Stomach smooth muscle (tissue), 2 donors: ENCODE results near the gene MRPS7.
"Not testable (repeated sequence)": the region's sequence is repeated elsewhere in the genome, so short reads cannot be mapped to it uniquely, and the experiment has no call there.

Experiments
- H3K27ac ChIP-seq: one replicate; pipeline ENCODE4 v1.7.0; 2013; ENCODE audit warnings: mild to moderate bottlenecking, low read length, inconsistent platforms
- H3K27me3 ChIP-seq, 2 donors: one replicate each; pipeline ENCODE4 v1.7.0; 2013; ENCODE audit warnings: low read length in 2 of 2; ENCODE audit not compliant: insufficient read depth in 2 of 2, control insufficient read depth in 1 of 2
- H3K36me3 ChIP-seq, 2 donors: one replicate each; pipeline ENCODE4 v1.7.0; 2013; ENCODE audit warnings: low read length in 2 of 2; ENCODE audit not compliant: control insufficient read depth in 2 of 2, insufficient read depth in 2 of 2
- H3K4me1 ChIP-seq: one replicate; pipeline ENCODE4 v1.7.0; 2013; ENCODE audit warnings: low read length; ENCODE audit not compliant: control insufficient read depth, insufficient read depth
- H3K4me3 ChIP-seq, 2 donors: one replicate each; pipeline ENCODE4 v1.7.0; 2013; ENCODE audit warnings: low read length in 2 of 2
- H3K9ac ChIP-seq, 2 donors: one replicate each; pipeline ENCODE4 v1.7.0; 2013; ENCODE audit warnings: low read length in 2 of 2, mild to moderate bottlenecking in 1 of 2
- H3K9me3 ChIP-seq, 2 donors: one replicate each; pipeline ENCODE4 v1.7.0; 2013; ENCODE audit warnings: low read length in 2 of 2; ENCODE audit not compliant: control insufficient read depth in 2 of 2
- donor health status: healthy.
- donor health status: Pancreatic carcinoma.

The MRPS7 gene

DNA sequence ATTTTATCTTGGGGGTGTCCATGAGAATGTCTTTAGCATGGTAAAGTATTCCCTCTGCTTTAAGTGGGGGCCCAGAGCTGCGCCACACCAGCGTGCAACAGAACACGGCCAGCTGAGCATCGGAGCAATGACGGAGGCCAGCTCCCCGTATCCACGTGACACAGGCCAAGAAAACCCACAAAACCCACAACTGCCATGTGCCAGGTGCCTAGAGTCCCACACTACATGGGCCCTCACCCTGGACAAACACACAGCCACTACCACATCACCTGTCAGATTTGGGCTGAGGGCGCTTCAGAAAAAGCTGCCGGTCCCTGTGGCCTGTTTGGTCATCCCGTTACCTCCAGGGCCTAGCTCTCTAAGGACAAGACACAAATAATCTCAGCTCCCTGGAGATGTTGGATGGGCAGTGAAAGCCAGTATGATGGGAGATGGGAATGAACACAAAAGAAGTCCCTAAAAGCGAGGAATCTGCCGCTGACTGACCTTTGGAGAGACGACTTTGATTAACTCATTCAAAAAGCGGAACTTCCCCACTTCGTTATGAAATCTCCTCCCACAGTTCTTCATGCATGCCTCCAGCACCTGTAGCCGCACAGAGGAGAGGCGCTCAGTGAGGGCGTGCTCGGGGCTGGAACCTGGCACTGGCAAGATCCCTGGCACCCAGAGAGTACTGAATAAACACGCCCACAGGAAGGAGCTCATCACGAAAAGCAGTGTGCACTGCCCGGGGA, 17.4 kb upstream of the MRPS7 start:
- no peak overlapping the region for H3K4me3 ChIP-seq
- H3K27me3 ChIP-seq, result no peaks in the 10 kb centered on the region
- peaks cover 56 to 68% of the 10 kb centered on the region in 2 donors for H3K36me3 ChIP-seq
- H3K27ac ChIP-seq, result no peak overlapping the region
- no peaks in the 10 kb centered on the region for H3K9me3 ChIP-seq
- no peak overlapping the region for H3K9ac ChIP-seq
- peaks cover 6% of the 10 kb centered on the region for H3K4me1 ChIP-seq

DNA sequence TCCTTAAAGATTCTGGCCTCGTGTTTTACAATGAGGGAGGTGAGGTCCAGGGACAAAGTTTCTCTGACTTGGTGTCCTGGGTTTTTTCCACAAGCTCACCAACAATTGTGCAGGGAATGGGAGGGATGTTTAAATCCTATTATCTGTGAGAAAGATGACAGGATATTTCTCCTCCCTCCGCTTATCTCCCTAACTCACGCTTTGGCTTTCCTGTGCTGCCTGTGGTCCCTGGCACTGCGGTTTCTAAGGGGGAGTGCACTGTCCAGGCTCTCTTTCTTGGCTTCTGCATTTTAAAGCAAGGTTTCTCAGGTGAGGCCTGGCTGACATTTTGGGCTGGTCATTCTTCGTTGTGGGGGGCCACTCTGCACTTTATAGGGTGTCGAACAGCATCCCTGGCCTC, 16.7 kb upstream of the MRPS7 start:
- no peaks in the 10 kb centered on the region for H3K9me3 ChIP-seq
- H3K4me3 ChIP-seq, result no peak overlapping the region
- no peak overlapping the region for H3K27ac ChIP-seq
- peaks cover 7% of the 10 kb centered on the region for H3K4me1 ChIP-seq
- no peaks in the 10 kb centered on the region for H3K27me3 ChIP-seq
- no peak overlapping the region for H3K9ac ChIP-seq
- peaks cover 56 to 63% of the 10 kb centered on the region in 2 donors for H3K36me3 ChIP-seq

DNA sequence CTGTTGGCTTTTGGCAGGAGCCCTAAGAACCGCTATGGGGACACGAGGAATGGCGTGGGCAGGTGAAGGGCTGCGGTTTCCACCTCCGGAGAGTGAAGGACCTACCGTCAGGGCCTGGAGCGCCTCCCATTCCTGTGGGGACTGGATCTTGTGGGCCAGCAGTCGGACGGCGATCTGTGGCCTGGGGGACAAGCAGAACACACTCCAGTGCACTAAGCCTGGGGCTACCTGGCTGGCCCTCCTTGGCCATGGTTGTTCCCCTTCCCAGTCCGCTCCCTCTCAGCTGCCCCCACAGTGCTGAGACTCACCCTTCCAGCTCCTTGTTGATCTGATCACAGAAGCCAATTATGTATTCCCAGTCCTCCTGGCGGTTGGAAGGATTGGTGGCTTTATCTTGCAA, 15.3 kb upstream of the MRPS7 start:
- no peak overlapping the region for H3K27ac ChIP-seq
- H3K27me3 ChIP-seq, result no peaks in the 10 kb centered on the region
- peaks cover 50 to 52% of the 10 kb centered on the region in 2 donors for H3K36me3 ChIP-seq
- H3K4me1 ChIP-seq, result peaks cover 6% of the 10 kb centered on the region
- H3K9ac ChIP-seq, result no peak overlapping the region
- no peaks in the 10 kb centered on the region for H3K9me3 ChIP-seq
- no peak overlapping the region for H3K4me3 ChIP-seq

DNA sequence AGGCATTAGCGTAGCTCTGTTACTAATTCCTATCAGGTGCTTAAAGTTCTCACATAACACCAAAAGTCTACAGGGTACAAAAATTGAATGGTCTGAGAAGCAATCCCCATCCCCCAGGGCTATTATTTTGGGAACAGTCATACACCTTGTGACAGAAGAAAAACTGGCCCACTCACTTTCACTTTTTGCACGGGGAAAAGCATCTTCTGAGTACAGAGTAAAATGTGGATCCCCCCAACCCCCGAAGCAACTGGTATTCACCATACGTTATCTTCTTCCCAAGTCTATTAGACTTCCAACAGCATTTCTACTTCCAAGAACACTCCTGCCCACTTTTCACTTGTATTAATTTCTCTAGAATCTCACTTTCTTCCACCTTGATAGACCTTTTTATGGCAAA, 12.1 kb upstream of the MRPS7 start:
- H3K27me3 ChIP-seq, result no peaks in the 10 kb centered on the region
- no peak overlapping the region for H3K4me3 ChIP-seq
- H3K27ac ChIP-seq, result no peak overlapping the region
- H3K36me3 ChIP-seq, result peaks cover 20% of the 10 kb centered on the region in 2 donors
- H3K4me1 ChIP-seq, result peaks cover 4% of the 10 kb centered on the region
- no peak overlapping the region for H3K9ac ChIP-seq
- H3K9me3 ChIP-seq, result no peaks in the 10 kb centered on the region

DNA sequence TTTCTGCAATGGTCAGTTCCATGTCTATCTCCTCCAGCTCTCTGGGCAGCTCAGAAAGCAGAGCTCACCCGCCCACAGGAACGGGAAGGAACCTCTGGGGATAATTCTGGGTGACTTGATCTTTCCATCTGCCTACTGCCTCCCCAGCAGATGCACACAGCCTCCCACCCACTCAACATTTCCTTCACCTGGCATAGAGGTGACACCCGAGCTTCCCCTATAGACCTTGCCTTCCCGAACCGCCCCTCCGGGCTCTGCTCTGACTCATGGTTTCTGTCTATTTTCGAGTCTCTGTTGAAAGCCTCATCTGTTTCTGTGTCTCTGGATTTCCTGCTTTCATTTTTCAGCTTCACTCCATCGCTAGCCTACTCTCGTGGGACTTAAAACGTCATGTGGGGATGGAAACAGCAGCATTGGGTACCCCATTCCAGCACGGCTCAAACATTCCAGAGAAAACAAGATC, 11.6 kb upstream of the MRPS7 start:
- Histone ChIP-seq H3K4me3 (no peak overlapping the region), H3K9me3 (no peaks in the 10 kb centered on the region), H3K4me1 (peaks cover 4% of the 10 kb centered on the region), H3K27ac (no peak overlapping the region), H3K27me3 (no peaks in the 10 kb centered on the region), H3K36me3 (peaks cover 15 to 16% of the 10 kb centered on the region in 2 donors), H3K9ac (no peak overlapping the region)

DNA sequence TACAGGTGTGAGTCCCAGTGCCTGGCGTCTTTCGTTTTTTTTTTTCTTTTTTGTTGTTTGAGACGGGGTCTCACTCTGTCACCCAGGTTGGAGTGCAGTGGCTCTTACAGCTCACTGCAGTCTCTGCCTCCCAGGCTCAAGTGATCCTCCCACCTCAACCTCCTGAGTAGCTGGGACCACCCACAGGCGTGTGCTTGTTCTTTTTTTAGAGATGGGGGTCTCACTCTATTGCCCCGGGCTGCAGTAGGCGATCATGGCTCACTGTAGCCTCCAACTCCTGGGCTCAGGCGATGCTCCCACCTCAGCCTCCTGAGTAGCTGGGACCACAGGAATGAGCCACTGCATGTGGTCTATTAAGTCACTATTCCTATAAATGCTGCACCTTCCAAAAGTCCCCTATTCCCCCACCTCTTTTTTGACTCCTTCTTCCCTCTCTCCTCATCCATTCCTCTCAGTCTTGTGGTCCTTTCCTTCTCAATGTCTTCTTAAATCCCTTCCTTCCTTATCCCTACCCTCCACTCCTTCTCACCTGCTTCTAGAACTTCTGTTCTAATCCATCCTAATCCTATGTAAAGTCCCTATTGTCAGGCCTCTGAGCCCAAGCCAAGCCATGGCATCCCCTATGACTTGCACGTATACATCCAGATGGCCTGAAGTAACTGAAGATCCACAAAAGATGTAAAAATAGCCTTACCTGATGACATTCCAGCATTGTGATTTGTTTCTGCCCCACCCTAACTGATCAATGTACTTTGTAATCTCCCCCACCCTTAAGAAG, 9.5 kb upstream of the MRPS7 start:
- Histone ChIP-seq H3K9ac (no peak overlapping the region), H3K4me3 (no peak overlapping the region), H3K27me3 (no peaks in the 10 kb centered on the region), H3K4me1 (peaks cover 4% of the 10 kb centered on the region), H3K36me3 (no peaks in the 10 kb centered on the region), H3K9me3 (no peaks in the 10 kb centered on the region), H3K27ac (no peak overlapping the region)

DNA sequence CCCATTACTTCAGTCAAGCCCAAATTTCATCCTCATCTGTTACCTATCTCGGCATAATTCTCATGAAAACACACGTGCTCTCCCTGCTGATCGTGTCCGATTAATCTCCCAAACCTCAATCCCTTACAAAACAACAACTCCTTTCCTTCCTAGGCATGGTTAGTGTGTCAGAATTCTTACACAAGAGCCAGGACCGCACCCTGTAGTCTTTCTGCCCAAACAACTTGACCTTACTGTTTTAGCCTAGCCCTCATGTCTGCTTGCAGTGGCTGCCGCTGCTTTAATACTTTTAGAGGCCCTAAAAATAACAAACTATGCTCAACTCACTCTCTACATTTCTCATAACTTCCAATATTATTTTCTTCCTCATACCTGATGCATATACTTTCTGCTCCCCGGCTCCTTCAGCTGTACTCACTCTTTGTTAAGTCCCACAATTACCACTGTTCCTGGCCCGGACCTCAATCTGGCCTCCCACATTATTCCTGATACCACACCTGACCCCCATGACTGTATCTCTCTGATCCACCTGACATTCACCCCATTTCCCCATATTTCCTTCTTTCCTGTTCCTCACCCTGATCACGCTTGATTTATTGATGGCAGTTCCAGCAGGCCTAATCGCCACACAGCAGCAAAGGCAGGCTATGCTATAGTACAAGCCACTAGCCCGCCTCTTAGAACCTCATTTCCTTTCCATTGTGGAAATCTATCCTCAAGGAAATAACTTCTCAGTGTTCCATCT, 5.6 kb upstream of the MRPS7 start:
- H3K36me3 ChIP-seq, H3K27me3 ChIP-seq, H3K9ac ChIP-seq, H3K4me3 ChIP-seq, H3K27ac ChIP-seq, H3K9me3 ChIP-seq: not testable (repeated sequence)
- peaks cover 19% of the 10 kb centered on the region for H3K4me1 ChIP-seq

DNA sequence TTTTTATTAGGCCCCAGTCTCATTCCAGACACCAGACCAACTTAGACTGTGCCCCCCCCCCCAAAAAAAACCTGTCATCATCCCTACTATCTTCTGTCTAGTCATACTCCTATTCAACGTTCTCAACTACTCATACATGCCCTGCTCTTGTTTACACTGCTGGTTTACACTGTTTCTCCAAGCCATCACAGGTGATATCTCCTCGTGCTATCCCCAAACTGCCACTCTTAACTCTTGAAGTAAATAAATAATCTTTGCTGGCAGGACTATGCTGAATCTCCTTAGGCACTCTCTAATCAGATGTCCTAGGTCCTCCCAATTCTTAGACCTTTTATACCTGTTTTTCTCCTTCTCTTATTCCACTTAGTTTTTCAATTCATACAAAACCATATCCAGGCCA, 4.5 kb upstream of the MRPS7 start:
- peaks cover 21% of the 10 kb centered on the region for H3K4me1 ChIP-seq
- H3K4me3 ChIP-seq, H3K9me3 ChIP-seq, H3K9ac ChIP-seq, H3K27me3 ChIP-seq, H3K27ac ChIP-seq, H3K36me3 ChIP-seq: not testable (repeated sequence)

DNA sequence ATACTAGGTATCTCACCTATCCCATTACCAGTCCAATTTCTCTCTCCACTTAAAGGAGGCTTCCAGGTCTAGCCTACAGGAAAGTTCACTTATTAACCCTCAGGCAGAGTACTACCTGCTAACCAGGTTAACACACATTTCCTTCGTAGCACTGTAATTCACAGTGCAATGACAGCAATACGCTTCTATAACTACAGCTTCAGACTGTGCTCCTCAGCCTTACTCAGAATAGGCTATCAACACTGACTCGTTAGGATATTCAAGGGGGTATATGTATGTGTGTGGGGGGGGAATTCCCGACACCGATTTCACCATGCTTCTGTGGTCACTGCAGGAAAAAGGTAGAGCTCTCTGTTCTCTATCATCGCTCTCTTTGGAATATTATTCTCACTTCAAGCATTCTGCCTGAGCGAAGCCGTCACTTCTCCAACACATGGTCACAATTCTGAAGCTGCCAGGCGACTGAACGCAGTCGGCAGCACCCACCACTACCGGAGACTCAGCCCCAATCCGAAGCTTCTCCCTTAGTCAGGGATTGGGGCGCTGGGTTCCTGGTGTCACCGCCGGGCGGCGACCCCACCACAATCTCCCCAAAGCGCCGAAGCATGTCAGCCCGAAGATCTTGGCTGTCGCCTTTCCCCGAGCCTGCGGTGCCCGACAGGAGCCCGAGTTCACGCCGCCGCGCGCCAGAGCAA, 891 bp upstream of the MRPS7 start:
- peak overlapping the region; percentile 96 for H3K27ac ChIP-seq
- peaks cover 12% of the 10 kb centered on the region in 2 donors for H3K36me3 ChIP-seq
- peak overlapping the region; percentile 97 to 99 for H3K9ac ChIP-seq
- H3K4me3 ChIP-seq, result peak overlapping the region; percentile 94 to 98
- no peaks in the 10 kb centered on the region for H3K9me3 ChIP-seq
- H3K4me1 ChIP-seq, result peaks cover 32% of the 10 kb centered on the region
- no peaks in the 10 kb centered on the region for H3K27me3 ChIP-seq

DNA sequence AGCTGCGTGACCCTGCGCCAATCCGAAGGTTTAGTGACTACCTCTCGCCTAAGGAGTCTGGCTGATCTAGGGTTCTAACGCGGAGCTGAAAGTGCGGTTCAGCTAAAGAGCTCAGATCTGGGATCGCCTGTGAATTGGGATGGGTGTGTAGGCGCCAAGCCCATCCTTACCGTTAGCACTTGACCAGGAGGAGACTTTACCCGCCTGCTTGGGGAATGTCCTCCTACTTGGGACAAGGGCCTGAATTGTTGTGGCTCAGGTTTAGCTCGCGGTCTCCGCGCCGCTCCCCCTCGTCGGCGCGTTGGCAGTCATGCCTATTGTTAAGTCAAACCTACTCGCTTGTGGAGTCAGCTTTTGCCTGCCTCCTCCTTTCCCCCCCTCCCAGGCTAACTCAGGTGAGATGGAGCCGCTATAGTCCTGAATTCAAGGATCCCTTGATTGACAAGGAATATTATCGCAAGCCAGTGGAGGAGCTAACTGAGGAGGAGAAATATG, 480 bp downstream of the MRPS7 start:
- no peaks in the 10 kb centered on the region for H3K9me3 ChIP-seq
- no peaks in the 10 kb centered on the region for H3K27me3 ChIP-seq
- H3K9ac ChIP-seq, result peak overlapping the region; percentile 97 to 99
- peaks cover 25 to 26% of the 10 kb centered on the region in 2 donors for H3K36me3 ChIP-seq
- H3K27ac ChIP-seq, result peak overlapping the region; percentile 96
- H3K4me3 ChIP-seq, result peak overlapping the region; percentile 94 to 98
- H3K4me1 ChIP-seq, result peaks cover 32% of the 10 kb centered on the region
